Neuron (in vitro differentiated cells): ENCODE measurements around the gene CACNA1A.
"Not testable (repeated sequence)": the region's sequence is repeated elsewhere in the genome, so short reads cannot be mapped to it uniquely, and the experiment has no call there.

Source experiments
- H2AFZ ChIP-seq: one replicate; pipeline ENCODE4 v1.6.1; 2013; ENCODE audit warnings: low read depth, mild to moderate bottlenecking, inconsistent platforms, low read length, moderate library complexity
- H3K27me3 ChIP-seq: one replicate; pipeline ENCODE4 v1.6.1; 2013; ENCODE audit warnings: low read length; ENCODE audit not compliant: insufficient read depth
- H3K36me3 ChIP-seq: one replicate; pipeline ENCODE4 v1.6.1; 2013; ENCODE audit warnings: low read length; ENCODE audit not compliant: insufficient read depth
- H3K4me1 ChIP-seq: one replicate; pipeline ENCODE4 v1.6.1; 2013; ENCODE audit warnings: low read length; ENCODE audit not compliant: insufficient read depth
- H3K4me3 ChIP-seq: 2 replicates; pipeline ENCODE4 v1.5.1; 2013; ENCODE audit warnings: mild to moderate bottlenecking, low read length, moderate library complexity
- H3K9me3 ChIP-seq: one replicate; pipeline ENCODE4 v1.6.1; 2013; ENCODE audit warnings: low read length

CACNA1A gene

GRCh38 chr19:13282486-13283065 lies 223.7 kb downstream of the CACNA1A start:
- Histone ChIP-seq H3K4me1 (no peaks in the 10 kb centered on the region), H3K9me3 (no peaks in the 10 kb centered on the region)

GRCh38 chr19:13281567-13282291 lies 224.6 kb downstream of the CACNA1A start:
- H3K36me3 ChIP-seq = no peaks in the 10 kb centered on the region
- no peaks in the 10 kb centered on the region for H3K27me3 ChIP-seq
- no peak overlapping the region for H2AFZ ChIP-seq
- H3K9me3 ChIP-seq = no peaks in the 10 kb centered on the region
- H3K4me3 ChIP-seq = no peak overlapping the region
- no peaks in the 10 kb centered on the region for H3K4me1 ChIP-seq

More at GRCh38 chr19:13282486-13283065, 223.7 kb downstream of the CACNA1A start:
- Histone ChIP-seq H3K36me3 (no peaks in the 10 kb centered on the region), H3K4me3 (no peak overlapping the region), H3K27me3 (no peaks in the 10 kb centered on the region), H2AFZ (no peak overlapping the region)

DNA sequence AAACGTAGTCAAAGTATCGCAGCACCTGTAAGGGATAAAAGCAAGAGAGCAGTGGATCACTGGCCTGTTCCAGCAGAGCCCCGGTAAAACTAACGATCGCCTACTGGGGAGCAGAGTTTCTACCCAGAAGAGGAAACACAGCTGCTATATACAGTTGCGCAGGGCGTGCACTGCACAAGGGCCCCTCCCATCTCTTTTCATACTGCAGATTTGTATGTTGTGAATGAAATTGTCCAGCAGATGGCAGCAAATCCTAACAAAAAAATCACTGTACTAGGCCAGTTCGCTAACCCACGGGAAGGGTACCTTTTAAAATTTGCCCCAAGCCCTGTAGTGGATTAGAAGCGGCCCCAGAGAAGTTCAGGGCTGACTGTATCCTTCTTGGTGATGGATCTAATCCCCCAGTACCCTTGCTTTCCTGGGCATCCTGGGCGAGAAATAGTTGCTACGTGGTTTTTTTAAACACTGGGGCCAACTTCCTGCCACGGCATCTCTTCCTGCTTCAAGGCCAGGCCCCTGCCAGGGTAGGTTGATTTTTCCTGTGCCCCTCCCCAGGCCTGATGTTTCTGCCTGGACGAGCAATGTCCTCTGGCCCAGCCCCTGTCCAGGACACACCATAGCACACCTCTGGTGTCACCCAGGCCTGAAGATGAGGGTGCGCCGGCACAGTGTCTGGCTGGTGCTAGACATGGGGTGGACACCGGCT lies 229.0 kb downstream of the CACNA1A start:
- H3K36me3 ChIP-seq = no peaks in the 10 kb centered on the region
- H3K9me3 ChIP-seq = peaks cover under 1% of the 10 kb centered on the region
- no peak overlapping the region for H3K4me3 ChIP-seq
- no peak overlapping the region for H2AFZ ChIP-seq
- H3K27me3 ChIP-seq = no peaks in the 10 kb centered on the region
- H3K4me1 ChIP-seq = no peaks in the 10 kb centered on the region

- H3K36me3 ChIP-seq = no peaks in the 10 kb centered on the region
- no peaks in the 10 kb centered on the region for H3K27me3 ChIP-seq
- no peak overlapping the region for H2AFZ ChIP-seq
- no peak overlapping the region for H3K4me3 ChIP-seq
- peaks cover 6% of the 10 kb centered on the region for H3K9me3 ChIP-seq
- no peaks in the 10 kb centered on the region for H3K4me1 ChIP-seq
Observed at GRCh38 chr19:13275016-13275722, 231.1 kb downstream of the CACNA1A start.

DNA sequence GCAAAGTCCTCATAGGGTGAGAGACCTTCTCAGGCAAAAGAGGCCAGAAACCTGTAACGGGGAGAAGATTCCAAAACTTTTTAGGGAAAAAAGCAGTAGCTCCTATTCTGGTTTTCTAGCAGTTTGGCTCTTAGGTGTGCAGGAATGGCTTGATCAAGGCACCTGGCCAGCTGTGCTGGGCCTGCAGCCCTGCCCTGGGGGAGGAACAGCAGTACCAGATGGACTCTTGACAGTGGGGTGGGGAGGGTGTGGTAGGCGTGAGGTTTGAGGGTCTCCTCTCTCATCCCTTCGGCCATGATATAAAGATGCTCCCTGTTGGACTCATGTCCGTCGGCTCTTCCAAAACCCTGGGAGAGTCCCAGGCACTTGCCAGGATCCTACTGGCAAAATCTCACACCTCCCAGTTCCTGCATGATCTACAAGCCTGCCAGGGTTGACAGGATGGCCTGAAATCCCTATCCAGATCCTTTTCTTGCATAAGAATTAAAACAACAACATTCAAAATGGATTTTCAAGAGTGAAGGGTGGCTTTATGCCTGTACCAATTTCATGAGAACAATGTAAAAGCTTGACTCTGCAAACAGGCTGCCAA lies 235.7 kb downstream of the CACNA1A start:
- no peak overlapping the region for H2AFZ ChIP-seq
- no peaks in the 10 kb centered on the region for H3K4me1 ChIP-seq
- H3K36me3 ChIP-seq = no peaks in the 10 kb centered on the region
- H3K27me3 ChIP-seq = no peaks in the 10 kb centered on the region
- no peak overlapping the region for H3K4me3 ChIP-seq
- H3K9me3 ChIP-seq = peaks cover 6% of the 10 kb centered on the region

DNA sequence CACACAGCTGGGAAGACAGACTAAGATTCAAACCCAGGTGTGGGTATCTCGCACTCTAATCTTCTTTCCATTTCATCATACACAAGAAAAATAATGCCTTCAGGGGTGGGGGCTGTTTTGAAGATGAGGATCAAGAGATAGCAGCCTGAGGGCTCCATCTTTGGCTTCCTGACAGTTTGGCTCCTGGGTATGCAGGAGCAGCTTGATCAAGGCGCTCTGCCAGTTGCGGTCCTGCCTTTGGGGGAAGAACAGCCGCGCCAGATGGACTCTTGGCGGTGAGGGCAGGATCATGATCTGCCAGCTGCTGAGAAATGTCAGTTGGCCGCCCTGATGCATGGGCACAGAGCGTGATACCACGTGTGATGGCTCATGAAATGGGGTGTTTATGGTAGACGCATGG lies 236.9 kb downstream of the CACNA1A start:
- no peaks in the 10 kb centered on the region for H3K4me1 ChIP-seq
- peaks cover 6% of the 10 kb centered on the region for H3K9me3 ChIP-seq
- H3K36me3 ChIP-seq = no peaks in the 10 kb centered on the region
- H2AFZ ChIP-seq = no peak overlapping the region
- H3K4me3 ChIP-seq = no peak overlapping the region
- no peaks in the 10 kb centered on the region for H3K27me3 ChIP-seq

DNA sequence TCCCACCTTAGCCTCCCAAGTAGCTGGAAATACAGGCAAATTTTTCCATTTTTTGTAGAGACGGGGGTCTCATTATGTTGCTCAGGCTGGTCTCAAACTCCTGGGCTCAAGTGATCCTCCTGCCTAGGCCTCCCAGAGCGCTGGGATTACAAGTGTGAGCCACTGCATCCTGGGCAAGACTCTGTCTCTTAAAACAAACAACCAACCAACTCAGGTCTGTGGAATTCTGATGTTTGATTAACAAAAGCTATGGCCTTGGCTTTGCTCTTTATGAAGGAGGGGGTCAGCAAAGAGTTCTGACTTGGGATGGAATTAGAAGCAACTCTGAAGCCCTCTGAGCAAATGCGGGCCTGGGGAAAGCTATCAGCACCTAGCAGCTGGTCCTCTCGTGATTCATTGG lies 238.4 kb downstream of the CACNA1A start:
- Histone ChIP-seq H3K4me3 (no peak overlapping the region), H3K9me3 (peaks cover 6% of the 10 kb centered on the region), H3K4me1 (no peaks in the 10 kb centered on the region), H2AFZ (no peak overlapping the region), H3K36me3 (no peaks in the 10 kb centered on the region), H3K27me3 (no peaks in the 10 kb centered on the region)

GRCh38 chr19:13267131-13267530 lies 239.1 kb downstream of the CACNA1A start:
- Histone ChIP-seq H3K27me3 (no peaks in the 10 kb centered on the region), H3K36me3 (no peaks in the 10 kb centered on the region), H2AFZ (no peak overlapping the region), H3K9me3 (peaks cover 5% of the 10 kb centered on the region), H3K4me1 (no peaks in the 10 kb centered on the region), H3K4me3 (no peak overlapping the region)

DNA sequence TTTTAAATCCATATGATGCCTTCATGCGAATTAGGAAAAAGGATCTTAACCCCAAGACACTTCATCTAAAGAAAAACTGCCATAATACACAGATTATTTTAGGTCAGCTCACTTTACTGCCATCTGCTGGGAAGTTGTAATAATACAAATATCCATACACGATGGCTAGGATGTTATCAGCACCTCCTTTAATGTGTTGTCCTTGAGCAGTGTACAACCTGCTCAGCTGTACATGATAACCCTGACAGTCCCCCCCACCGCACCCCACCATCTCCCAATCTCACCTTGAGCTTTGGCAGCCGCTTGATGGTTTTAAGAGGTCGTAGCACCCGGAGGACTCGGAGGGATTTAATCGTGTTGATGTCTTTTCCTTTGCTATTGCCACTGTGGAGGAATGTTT lies 243.8 kb downstream of the CACNA1A start:
- no peaks in the 10 kb centered on the region for H3K36me3 ChIP-seq
- no peaks in the 10 kb centered on the region for H3K9me3 ChIP-seq
- H2AFZ ChIP-seq = no peak overlapping the region
- H3K4me1 ChIP-seq = no peaks in the 10 kb centered on the region
- peaks cover 3% of the 10 kb centered on the region for H3K27me3 ChIP-seq
- no peak overlapping the region for H3K4me3 ChIP-seq

GRCh38 chr19:13260883-13261653 lies 245.2 kb downstream of the CACNA1A start:
- Histone ChIP-seq H3K9me3 (no peaks in the 10 kb centered on the region), H3K36me3 (no peaks in the 10 kb centered on the region), H3K27me3 (peaks cover 3% of the 10 kb centered on the region), H2AFZ (no peak overlapping the region), H3K4me3 (no peak overlapping the region), H3K4me1 (no peaks in the 10 kb centered on the region)

DNA sequence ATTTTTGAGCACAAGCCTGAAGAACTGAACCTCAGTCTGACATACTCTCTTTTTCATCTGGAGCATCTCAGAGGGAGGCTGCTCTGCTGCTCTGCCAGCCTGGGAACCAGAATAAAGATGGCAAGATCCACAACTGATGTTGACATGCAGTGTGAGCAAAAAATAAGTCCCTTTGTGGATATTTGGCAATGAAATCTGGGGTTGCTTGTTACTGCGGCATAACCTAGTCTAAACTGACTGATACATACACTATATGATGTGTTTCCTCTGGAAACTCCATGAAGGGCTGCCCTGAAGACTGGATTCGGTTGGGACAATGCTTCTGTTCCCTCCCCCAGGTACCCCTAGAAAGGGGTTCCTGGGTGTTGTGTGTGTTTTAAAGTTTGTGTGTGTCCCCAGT lies 249.4 kb downstream of the CACNA1A start:
- Histone ChIP-seq H3K27me3 (peaks cover 3% of the 10 kb centered on the region), H3K36me3 (no peaks in the 10 kb centered on the region), H3K9me3 (no peaks in the 10 kb centered on the region), H3K4me3 (no peak overlapping the region), H3K4me1 (no peaks in the 10 kb centered on the region), H2AFZ (no peak overlapping the region)

GRCh38 chr19:13256398-13256797 lies 249.9 kb downstream of the CACNA1A start:
- not testable (repeated sequence) for H3K4me1 ChIP-seq, H3K4me3 ChIP-seq, H2AFZ ChIP-seq, H3K27me3 ChIP-seq, H3K36me3 ChIP-seq, H3K9me3 ChIP-seq
